Spleen (tissue), 11 donors: ENCODE measurements around the gene KIDINS220. TPM values are rescaled to one million over a fixed set of nuclear protein-coding genes. Genes with fewer than 3 reads are reported as not detected.

Experiments
- DNase-seq: peaks from one replicate; pipeline ENCODE4 v3.0.0-alpha.2; 2020
- H3K27ac ChIP-seq, 8 donors: fragments of 200-600 bp; sonication (generic) in 7 of 8; 1 replicate in 4 of 8; 2 replicates in 4 of 8; pipeline versions ENCODE4 v1.5.0 to v1.8.0; 2016 to 2021; ENCODE audit warnings: inconsistent platforms in 4 of 8, mild to moderate bottlenecking in 4 of 8, moderate library complexity in 1 of 8
- H3K27me3 ChIP-seq, 7 donors: fragments of 200-600 bp; sonication (generic) in 6 of 7; replicated peaks in 1 of 7; 1 replicate in 4 of 7; 2 replicates in 3 of 7; pipeline versions ENCODE4 v1.5.0 to v1.8.0; 2016 to 2021; ENCODE audit warnings: inconsistent platforms in 3 of 7, mild to moderate bottlenecking in 1 of 7
- H3K36me3 ChIP-seq, 6 donors: fragments of 200-600 bp; sonication (generic) in 5 of 6; 1 replicate in 4 of 6; 2 replicates in 2 of 6; pipeline versions ENCODE4 v1.5.0 to v1.8.0; 2016 to 2021; ENCODE audit warnings: inconsistent platforms in 2 of 6
- H3K4me1 ChIP-seq, 6 donors: fragments of 200-600 bp; sonication (generic) in 5 of 6; 1 replicate in 3 of 6; 2 replicates in 3 of 6; pipeline versions ENCODE4 v1.5.0 to v1.8.0; 2016 to 2021; ENCODE audit warnings: inconsistent platforms in 3 of 6
- H3K4me3 ChIP-seq, 8 donors: fragments of 200-600 bp; sonication (generic) in 7 of 8; 1 replicate in 4 of 8; 2 replicates in 4 of 8; pipeline versions ENCODE4 v1.5.0 to v1.8.0; 2016 to 2021; ENCODE audit warnings: inconsistent platforms in 4 of 8, mild to moderate bottlenecking in 4 of 8, moderate library complexity in 2 of 8
- H3K9me3 ChIP-seq, 8 donors: fragments of 200-600 bp; sonication (generic) in 7 of 8; 1 replicate in 4 of 8; 2 replicates in 4 of 8; pipeline versions ENCODE4 v1.5.0 to v1.8.0; 2016 to 2021; ENCODE audit warnings: inconsistent platforms in 4 of 8
- POLR2A ChIP-seq, 3 donors: fragments of 450-650 bp; IDR thresholded peaks; one replicate each; pipeline ENCODE4 v1.5.1; 2017; ENCODE audit warnings: antibody characterized with exemption in 3 of 3, mild to moderate bottlenecking in 1 of 3
- POLR2AphosphoS5 ChIP-seq, 3 donors: sonication (generic); formaldehyde crosslinking; IDR thresholded peaks; one replicate each; pipeline ENCODE4 v1.5.1; 2017; ENCODE audit warnings: antibody characterized with exemption in 3 of 3
- WGBS, 5 donors: extraction: QIAGEN DNeasy Blood & Tissue Kit in 3 of 5; methylation state at CpG; one replicate each; pipeline versions ENCODE4 v1.1.5 to v1.1.7; 2013 to 2018; 5-methylcytosine and 5-hydroxymethylcytosine counted together
- intact Hi-C: fragments of 100-400 bp; cut with DNase I; formaldehyde crosslinking; loops from one replicate; pipeline ENCODE4 v1.15.0; 2023; ENCODE audit warnings: low total_unique reads
- polyA plus RNA-seq, 3 donors: library from polyadenylated mRNA; stranded (reverse); fragments of 200-250 nt; gene quantifications; one replicate each; pipeline ENCODE4 v1.2.1, GENCODE V29; 2013
- total RNA-seq, 7 donors: library from RNA; depleted of rRNA in 3 of 7; stranded (reverse); fragments of >200 nt in 3 of 7; fragmentation: NEBNext Ultra II Directional in 4 of 7; extraction: Animal tissue kit (Norgen Biotek cat#: 25700) in 4 of 7; gene quantifications; one replicate each; pipeline versions ENCODE4 v1.1.0 to v1.2.1, GENCODE V29; 2016 to 2021
- TF ChIP-seq, protein P1 (sequence below), 11 experiments: fragments of 200-600 bp in 7 of 11; fragments of 450-650 bp in 4 of 11; sonication (generic) in 4 of 11; IDR thresholded peaks in 8 of 11; conservative IDR thresholded peaks in 3 of 11; 1 replicate in 7 of 11; 2 replicates in 4 of 11; pipeline versions ENCODE4 v1.4.0 to v1.8.0; 2016 to 2021; ENCODE audit warnings: antibody characterized with exemption in 11 of 11, inconsistent platforms in 4 of 11, mild to moderate bottlenecking in 1 of 11
- donor health status: healthy with polysubstance abuse.
- donor health status: DM: no; HTN: no; CAD: no; lungs with moderate emphysema.
- donor health status: DM: no; HTN: no; CAD: no.
- donor health status: Bipolar disorder and iron deficiency.
- donor health status: healthy.
- donor health status: DM: no; HTN: no; CAD: no.
- donor health status: DM: yes; HTN: yes; CAD: no.

KIDINS220 gene
- total and polyA plus RNA-seq, 10 donors: 6.0 to 84.1 (median 59.0) TPM

DNA sequence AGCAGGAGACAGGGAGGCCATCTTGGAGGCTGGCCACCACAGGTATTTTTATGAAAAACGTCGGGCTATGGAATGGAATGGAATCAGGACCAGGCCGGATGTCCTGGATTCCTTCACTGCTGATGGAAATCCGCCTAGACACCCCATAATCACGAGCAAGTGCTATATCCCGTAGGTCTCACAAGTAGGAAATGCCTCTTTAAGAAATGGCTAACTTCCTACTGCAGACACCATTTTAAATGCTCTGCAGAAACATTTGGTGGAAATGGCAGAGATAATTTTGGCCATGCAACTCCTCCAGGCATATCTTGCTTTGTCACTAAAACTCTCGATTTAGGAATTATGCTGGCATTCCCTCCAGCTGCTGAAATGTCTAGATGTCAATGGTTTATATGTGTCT lies 137.6 kb downstream of the KIDINS220 start:
- no peak overlapping the region for H3K4me3 ChIP-seq
- no peaks in the 10 kb centered on the region for H3K4me1 ChIP-seq
- H3K27me3 ChIP-seq: peaks cover 0 to 10% (median 0%) of the 10 kb centered on the region in 7 donors
- H3K27ac ChIP-seq: no peak overlapping the region
- TF ChIP-seq, protein P1, sequence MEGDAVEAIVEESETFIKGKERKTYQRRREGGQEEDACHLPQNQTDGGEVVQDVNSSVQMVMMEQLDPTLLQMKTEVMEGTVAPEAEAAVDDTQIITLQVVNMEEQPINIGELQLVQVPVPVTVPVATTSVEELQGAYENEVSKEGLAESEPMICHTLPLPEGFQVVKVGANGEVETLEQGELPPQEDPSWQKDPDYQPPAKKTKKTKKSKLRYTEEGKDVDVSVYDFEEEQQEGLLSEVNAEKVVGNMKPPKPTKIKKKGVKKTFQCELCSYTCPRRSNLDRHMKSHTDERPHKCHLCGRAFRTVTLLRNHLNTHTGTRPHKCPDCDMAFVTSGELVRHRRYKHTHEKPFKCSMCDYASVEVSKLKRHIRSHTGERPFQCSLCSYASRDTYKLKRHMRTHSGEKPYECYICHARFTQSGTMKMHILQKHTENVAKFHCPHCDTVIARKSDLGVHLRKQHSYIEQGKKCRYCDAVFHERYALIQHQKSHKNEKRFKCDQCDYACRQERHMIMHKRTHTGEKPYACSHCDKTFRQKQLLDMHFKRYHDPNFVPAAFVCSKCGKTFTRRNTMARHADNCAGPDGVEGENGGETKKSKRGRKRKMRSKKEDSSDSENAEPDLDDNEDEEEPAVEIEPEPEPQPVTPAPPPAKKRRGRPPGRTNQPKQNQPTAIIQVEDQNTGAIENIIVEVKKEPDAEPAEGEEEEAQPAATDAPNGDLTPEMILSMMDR (IDR thresholded peaks at IDR 0.05 in 8 of 11, conservative IDR thresholded peaks at IDR 0.05 in 3 of 11): no peak
- TF ChIP-seq POLR2AphosphoS5 (IDR thresholded peaks at IDR 0.05) (no peak), POLR2A (IDR thresholded peaks at IDR 0.05) (no peak)
- intact Hi-C loops: no loop called here
- 85 to 91% (median 88%) methylated on average over 7 of the region's 7 CpGs for WGBS, 5 donors
- H3K9me3 ChIP-seq: peaks cover 0 to 16% (median 5%) of the 10 kb centered on the region in 8 donors
- no peak for DNase-seq
- no peaks in the 10 kb centered on the region for H3K36me3 ChIP-seq

DNA sequence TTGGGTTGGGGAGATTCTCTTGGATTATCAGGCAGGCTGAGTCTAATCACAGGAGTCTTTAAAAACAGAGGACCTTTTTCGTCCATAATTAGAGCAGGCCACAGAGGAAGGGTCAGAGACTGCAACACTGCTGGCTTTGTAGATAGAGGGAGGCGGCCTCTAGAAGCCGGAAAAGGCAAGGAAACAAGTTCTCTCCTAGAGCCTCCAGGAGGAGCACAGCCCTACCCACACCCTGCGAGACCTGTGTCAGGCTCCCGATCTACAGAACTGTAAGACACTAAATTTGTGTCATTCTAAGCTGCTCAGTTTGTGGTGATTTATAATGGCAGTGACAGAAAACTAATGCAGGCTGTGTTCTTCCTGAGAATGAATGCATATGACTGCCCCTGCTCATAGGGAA lies 140.2 kb downstream of the KIDINS220 start:
- intact Hi-C loops: no loop called here
- TF ChIP-seq, protein P1 (IDR thresholded peaks at IDR 0.05 in 8 of 11, conservative IDR thresholded peaks at IDR 0.05 in 3 of 11): no peak
- TF ChIP-seq POLR2AphosphoS5 (IDR thresholded peaks at IDR 0.05): no peak
- no peak for TF ChIP-seq POLR2A (IDR thresholded peaks at IDR 0.05)
- WGBS, 5 donors: 82 to 97% (median 91%) methylated on average over 5 of the region's 5 CpGs

DNA sequence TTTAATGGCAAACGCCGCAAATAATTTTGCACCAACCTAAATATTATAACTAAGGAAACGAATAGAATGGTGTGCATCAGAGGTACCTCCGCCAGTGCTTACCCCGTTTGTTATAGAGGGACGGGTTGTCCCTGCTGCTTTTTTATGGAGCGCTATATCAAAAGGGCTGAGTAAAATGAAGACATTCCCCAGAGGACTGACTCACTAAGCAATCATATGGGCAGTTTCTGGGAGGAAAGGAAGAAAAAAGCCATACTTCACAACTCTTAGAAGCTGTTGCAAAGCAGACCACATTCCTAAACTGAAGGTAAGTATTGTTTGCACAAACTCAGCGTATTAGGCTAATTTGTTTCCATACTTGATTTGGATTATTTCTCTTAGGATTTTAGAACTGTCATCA lies 142.7 kb downstream of the KIDINS220 start:
- TF ChIP-seq POLR2AphosphoS5 (IDR thresholded peaks at IDR 0.05) (no peak), POLR2A (IDR thresholded peaks at IDR 0.05) (no peak)
- TF ChIP-seq, protein P1 (IDR thresholded peaks at IDR 0.05 in 8 of 11, conservative IDR thresholded peaks at IDR 0.05 in 3 of 11): no peak
- H3K36me3 ChIP-seq: no peaks in the 10 kb centered on the region
- H3K27me3 ChIP-seq: peaks cover 0 to 30% (median 12%) of the 10 kb centered on the region in 7 donors
- DNase-seq: no peak
- no peak overlapping the region for H3K27ac ChIP-seq
- intact Hi-C loops: no loop called here
- H3K9me3 ChIP-seq: peaks cover 0 to 16% (median 5%) of the 10 kb centered on the region in 8 donors
- peaks cover 0 to 20% (median 10%) of the 10 kb centered on the region in 6 donors for H3K4me1 ChIP-seq
- H3K4me3 ChIP-seq: no peak overlapping the region
- WGBS, 5 donors: 92 to 95% (median 93%) methylated on average over 8 of the region's 8 CpGs

More for the DNA sequence above, 140.2 kb downstream of the KIDINS220 start:
- Histone ChIP-seq H3K4me1 (peaks cover 0 to 12% (median 8%) of the 10 kb centered on the region in 6 donors), H3K36me3 (no peaks in the 10 kb centered on the region), H3K27ac (no peak overlapping the region), H3K9me3 (peaks cover 0 to 16% (median 5%) of the 10 kb centered on the region in 8 donors), H3K4me3 (no peak overlapping the region), H3K27me3 (peaks cover 0 to 21% (median 10%) of the 10 kb centered on the region in 7 donors)
- DNase-seq: no peak

DNA sequence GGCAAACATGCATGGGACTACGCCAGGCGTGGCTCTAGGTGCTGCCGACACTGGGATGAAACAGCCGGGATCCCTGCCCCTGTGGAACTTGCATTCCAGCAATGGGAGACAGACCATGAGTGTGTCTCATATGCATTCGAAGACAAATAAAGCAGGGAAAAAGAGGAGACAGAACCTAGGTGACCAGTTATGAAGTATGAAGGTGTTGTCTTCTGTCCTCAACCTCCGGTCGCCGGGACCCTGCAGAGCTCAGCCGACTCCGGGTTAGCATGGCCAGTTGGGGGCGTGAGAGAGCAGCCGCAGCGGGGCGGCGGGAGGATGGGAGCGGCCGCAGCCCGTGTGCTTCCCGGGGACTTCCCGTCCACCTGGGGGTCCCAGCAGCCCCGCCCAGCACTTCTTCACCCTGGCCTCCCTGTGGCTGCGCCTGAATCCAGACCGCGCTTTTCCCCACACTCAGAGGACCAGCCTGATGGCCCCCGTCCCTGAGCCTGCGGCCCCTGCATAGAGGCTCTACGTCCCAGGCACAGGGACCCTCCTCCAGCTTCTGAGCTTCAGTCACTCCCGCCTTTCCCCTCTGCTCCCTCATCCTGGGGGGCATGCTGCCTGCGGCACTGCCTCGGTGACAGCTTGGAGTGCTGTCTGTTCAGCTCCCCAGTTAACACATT lies 144.1 kb downstream of the KIDINS220 start:
- H3K9me3 ChIP-seq: peaks cover 0 to 13% (median 4%) of the 10 kb centered on the region in 8 donors
- H3K4me1 ChIP-seq: peaks cover 0 to 20% (median 10%) of the 10 kb centered on the region in 6 donors
- no peak for DNase-seq
- 21 to 32% (median 28%) methylated on average over 23 to 30 of the region's 30 CpGs for WGBS, 5 donors
- intact Hi-C loops: no loop called here
- no peak overlapping the region for H3K27ac ChIP-seq
- peaks cover 0 to 33% (median 12%) of the 10 kb centered on the region in 7 donors for H3K27me3 ChIP-seq
- peak overlapping the region in 1 of 8 donors; percentile 28 for H3K4me3 ChIP-seq
- no peaks in the 10 kb centered on the region for H3K36me3 ChIP-seq
- TF ChIP-seq, protein P1 (IDR thresholded peaks at IDR 0.05 in 8 of 11, conservative IDR thresholded peaks at IDR 0.05 in 3 of 11): peak in 5 of 11 experiments; percentile 28 to 54 (median 34)
- TF ChIP-seq POLR2A (IDR thresholded peaks at IDR 0.05) (no peak), POLR2AphosphoS5 (IDR thresholded peaks at IDR 0.05) (no peak)
